Activated naive CD8-positive, alpha-beta T cell treated with anti-CD3 and anti-CD28 coated beads for 36 hours (primary cell): ENCODE results near the gene RAP2A. TPM values are rescaled to one million over a fixed set of nuclear protein-coding genes. Genes with fewer than 3 reads are reported as not detected.

Experiments used
- DNase-seq: peaks from one replicate; pipeline ENCODE4 v3.0.0; 2021
- H3K27ac Mint-ChIP-seq: one replicate; pipeline ENCODE4 v1.8.0; 2022; ENCODE audit warnings: mild to moderate bottlenecking, moderate library complexity, mixed read lengths
- H3K27me3 Mint-ChIP-seq: one replicate; pipeline ENCODE4 v1.8.0; 2022; ENCODE audit warnings: mild to moderate bottlenecking, mixed read lengths
- H3K36me3 Mint-ChIP-seq: one replicate; pipeline ENCODE4 v1.8.0; 2021; ENCODE audit warnings: mild to moderate bottlenecking, mixed read lengths
- H3K4me1 Mint-ChIP-seq: one replicate; pipeline ENCODE4 v1.8.0; 2021; ENCODE audit warnings: mixed read lengths
- H3K4me3 Mint-ChIP-seq: one replicate; pipeline ENCODE4 v1.8.0; 2022; ENCODE audit warnings: mild to moderate bottlenecking, moderate library complexity, mixed read lengths
- H3K9me3 Mint-ChIP-seq: one replicate; pipeline ENCODE4 v1.8.0; 2022; ENCODE audit warnings: mixed read lengths
- total RNA-seq, 2 experiments: library from RNA; stranded (reverse); gene quantifications; one replicate each; pipeline ENCODE4 v1.2.3, GENCODE V29; 2021

The RAP2A gene
- total RNA-seq, 2 experiments from 2014 or later: 16.2 to 18.6 TPM

DNA sequence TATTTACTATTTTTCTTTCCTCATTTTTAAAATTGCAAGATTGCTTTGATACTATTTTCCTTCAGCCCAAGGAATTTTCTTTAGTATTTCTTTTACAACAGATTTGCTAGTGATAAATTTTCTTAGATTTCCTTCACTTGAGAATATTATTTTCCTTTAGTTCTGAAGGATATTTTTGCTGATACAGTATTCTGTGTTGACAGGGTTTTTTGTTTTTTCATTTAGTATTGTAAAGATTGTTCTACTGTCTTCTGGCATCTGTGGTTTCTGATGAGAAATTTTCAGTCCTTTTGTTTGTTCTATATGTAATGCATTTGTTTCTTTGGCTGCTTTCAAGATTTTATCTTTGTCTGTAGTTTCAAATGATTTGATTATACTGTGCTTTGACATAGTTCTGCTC lies 20.7 kb downstream of the RAP2A start:
- Mint-ChIP-seq H3K27me3 (no peaks in the 10 kb centered on the region), H3K27ac (no peak overlapping the region), H3K4me1 (peaks cover 30% of the 10 kb centered on the region), H3K4me3 (no peak overlapping the region), H3K9me3 (peaks cover 23% of the 10 kb centered on the region), H3K36me3 (peaks cover 28% of the 10 kb centered on the region)
- no peak for DNase-seq

DNA sequence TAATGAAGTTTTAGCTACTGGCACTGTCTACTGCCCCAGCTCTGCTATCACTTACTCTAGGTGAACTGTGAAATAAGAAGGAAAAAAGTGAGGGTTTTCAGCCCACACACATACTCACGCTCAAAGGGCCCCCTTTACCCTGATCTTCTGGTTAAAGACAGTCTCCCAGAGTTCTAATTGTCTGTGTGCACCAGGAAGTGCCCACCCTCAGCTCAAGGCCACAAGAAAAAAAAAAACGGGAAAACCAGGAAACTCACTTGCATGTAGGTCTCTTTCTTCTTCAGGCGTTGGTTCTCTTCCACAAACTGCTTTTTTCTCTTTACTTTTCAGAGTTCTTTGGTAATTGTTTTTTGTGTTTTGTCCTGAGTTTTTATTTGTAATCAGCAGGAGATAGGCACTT lies 22.1 kb downstream of the RAP2A start:
- peaks cover 23% of the 10 kb centered on the region for H3K9me3 Mint-ChIP-seq
- peak overlapping the region; percentile 42 for H3K27ac Mint-ChIP-seq
- DNase-seq: no peak
- no peaks in the 10 kb centered on the region for H3K27me3 Mint-ChIP-seq
- no peak overlapping the region for H3K4me3 Mint-ChIP-seq
- H3K36me3 Mint-ChIP-seq: peaks cover 29% of the 10 kb centered on the region
- H3K4me1 Mint-ChIP-seq: peaks cover 43% of the 10 kb centered on the region

- H3K27me3 Mint-ChIP-seq: no peaks in the 10 kb centered on the region
- DNase-seq: no peak
- peaks cover 12% of the 10 kb centered on the region for H3K9me3 Mint-ChIP-seq
- no peak overlapping the region for H3K4me3 Mint-ChIP-seq
- peaks cover 25% of the 10 kb centered on the region for H3K36me3 Mint-ChIP-seq
- H3K4me1 Mint-ChIP-seq: peaks cover 46% of the 10 kb centered on the region
- H3K27ac Mint-ChIP-seq: peak overlapping the region; percentile 19
These were observed 25.3 kb downstream of the RAP2A start for GRCh38 chr13:97459215-97459777.

DNA sequence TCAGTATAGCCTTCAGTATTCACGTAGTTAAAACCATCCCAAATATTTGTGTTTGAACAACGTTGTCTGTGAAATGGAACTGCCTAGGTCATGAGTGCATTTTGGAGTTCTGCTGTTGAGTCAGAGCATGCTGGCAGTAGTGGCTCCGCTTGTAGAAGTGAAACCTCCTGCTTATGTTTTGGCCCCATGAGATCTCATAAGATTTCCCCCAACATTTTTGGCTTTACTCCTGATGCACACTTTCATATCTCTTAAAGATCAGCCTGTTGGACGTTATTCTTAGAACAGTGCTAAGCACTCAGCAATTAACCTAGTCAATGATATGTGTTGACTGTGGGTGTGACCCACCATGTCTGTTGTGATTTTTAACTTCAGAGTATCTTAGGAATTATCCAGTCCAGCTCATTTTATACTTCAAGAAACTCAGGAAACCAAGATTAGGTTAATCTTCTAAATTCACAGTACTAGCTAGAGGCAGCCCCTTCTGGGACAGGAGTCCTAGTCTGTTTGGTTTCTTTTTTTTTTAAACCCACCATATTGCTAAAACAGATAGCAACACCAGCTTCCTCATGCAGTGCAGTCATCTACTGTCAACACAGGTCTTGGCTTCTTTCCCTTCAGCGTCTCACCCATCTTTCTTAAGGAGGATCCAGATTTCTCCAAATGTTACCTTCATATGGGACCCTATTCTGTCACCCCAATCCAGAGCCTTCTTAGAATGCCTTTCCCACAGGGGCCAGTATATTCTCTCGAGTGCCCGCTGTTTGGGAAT lies 26.2 kb downstream of the RAP2A start:
- peak overlapping the region; percentile 73 for H3K27ac Mint-ChIP-seq
- H3K27me3 Mint-ChIP-seq: no peaks in the 10 kb centered on the region
- H3K4me1 Mint-ChIP-seq: peaks cover 45% of the 10 kb centered on the region
- peak overlapping the region; percentile 57 for H3K4me3 Mint-ChIP-seq
- H3K9me3 Mint-ChIP-seq: peaks cover 7% of the 10 kb centered on the region
- peaks cover 23% of the 10 kb centered on the region for H3K36me3 Mint-ChIP-seq
- DNase-seq: peak; percentile 12

DNA sequence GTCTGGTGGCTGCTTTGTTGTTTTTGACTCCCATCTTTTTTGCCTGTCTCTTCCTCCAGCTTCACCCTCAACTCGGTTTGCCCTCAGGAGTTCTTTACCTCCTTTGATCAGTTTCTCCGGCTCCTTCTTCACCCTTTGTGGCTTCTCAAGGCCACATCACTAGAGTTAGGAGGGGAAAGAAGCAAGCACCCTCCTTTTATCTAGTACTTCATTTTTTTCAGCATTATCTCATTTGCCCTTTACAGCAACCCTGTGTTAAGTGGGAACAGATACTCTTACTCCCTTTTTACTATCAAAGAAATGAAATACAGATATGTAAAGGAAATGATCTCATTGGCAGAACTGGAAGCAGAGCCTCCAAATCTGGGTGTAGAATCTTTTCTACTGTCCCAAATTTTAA lies 26.9 kb downstream of the RAP2A start:
- Mint-ChIP-seq H3K4me1 (peaks cover 38% of the 10 kb centered on the region), H3K27me3 (no peaks in the 10 kb centered on the region), H3K4me3 (peak overlapping the region; percentile 57), H3K36me3 (peaks cover 16% of the 10 kb centered on the region), H3K27ac (peak overlapping the region; percentile 73), H3K9me3 (no peaks in the 10 kb centered on the region)
- DNase-seq: no peak

- Mint-ChIP-seq H3K27me3 (no peaks in the 10 kb centered on the region), H3K27ac (no peak overlapping the region), H3K4me3 (no peak overlapping the region), H3K9me3 (no peaks in the 10 kb centered on the region), H3K4me1 (peaks cover 19% of the 10 kb centered on the region), H3K36me3 (peaks cover 9% of the 10 kb centered on the region)
- no peak for DNase-seq
These were observed 30.6 kb downstream of the RAP2A start for GRCh38 chr13:97464561-97464960.

- Mint-ChIP-seq H3K4me1 (peaks cover 1% of the 10 kb centered on the region), H3K27ac (no peak overlapping the region), H3K27me3 (no peaks in the 10 kb centered on the region), H3K9me3 (no peaks in the 10 kb centered on the region), H3K36me3 (peaks cover 7% of the 10 kb centered on the region), H3K4me3 (no peak overlapping the region)
- no peak for DNase-seq
These were observed 32.8 kb downstream of the RAP2A start for GRCh38 chr13:97466722-97467121.

GRCh38 chr13:97468331-97468730 lies 34.4 kb downstream of the RAP2A start:
- Mint-ChIP-seq H3K27me3 (no peaks in the 10 kb centered on the region), H3K27ac (no peak overlapping the region), H3K4me1 (peaks cover 1% of the 10 kb centered on the region), H3K36me3 (peaks cover 7% of the 10 kb centered on the region), H3K4me3 (no peak overlapping the region), H3K9me3 (no peaks in the 10 kb centered on the region)
- DNase-seq: no peak

DNA sequence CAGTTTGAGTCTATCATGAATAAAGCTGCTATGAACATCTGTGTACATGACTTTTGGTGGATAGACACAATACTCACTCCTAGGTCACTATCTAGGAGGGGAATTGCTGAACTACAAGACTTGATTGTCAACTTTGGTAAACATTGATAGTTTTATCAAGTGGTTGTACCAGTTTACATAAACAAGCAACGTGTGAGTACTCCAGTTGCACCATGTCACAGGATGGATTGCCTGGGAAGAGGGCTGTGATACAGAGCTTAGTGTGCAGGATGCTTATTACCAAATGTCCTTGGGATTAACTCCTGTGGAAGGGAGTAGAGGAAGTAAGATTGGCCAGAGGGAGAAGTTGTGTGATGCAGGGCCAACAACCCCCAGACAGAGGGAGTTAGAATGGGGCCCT lies 37.7 kb downstream of the RAP2A start:
- no peaks in the 10 kb centered on the region for H3K9me3 Mint-ChIP-seq
- H3K4me3 Mint-ChIP-seq: no peak overlapping the region
- no peak overlapping the region for H3K27ac Mint-ChIP-seq
- no peak for DNase-seq
- no peaks in the 10 kb centered on the region for H3K27me3 Mint-ChIP-seq
- no peaks in the 10 kb centered on the region for H3K36me3 Mint-ChIP-seq
- peaks cover under 1% of the 10 kb centered on the region for H3K4me1 Mint-ChIP-seq

GRCh38 chr13:97474349-97474980 lies 40.5 kb downstream of the RAP2A start:
- no peaks in the 10 kb centered on the region for H3K9me3 Mint-ChIP-seq
- H3K4me3 Mint-ChIP-seq: no peak overlapping the region
- no peak overlapping the region for H3K27ac Mint-ChIP-seq
- H3K36me3 Mint-ChIP-seq: no peaks in the 10 kb centered on the region
- H3K27me3 Mint-ChIP-seq: no peaks in the 10 kb centered on the region
- H3K4me1 Mint-ChIP-seq: no peaks in the 10 kb centered on the region
- no peak for DNase-seq

- Mint-ChIP-seq H3K9me3 (no peaks in the 10 kb centered on the region), H3K4me3 (no peak overlapping the region), H3K27ac (no peak overlapping the region), H3K4me1 (no peaks in the 10 kb centered on the region), H3K36me3 (no peaks in the 10 kb centered on the region), H3K27me3 (no peaks in the 10 kb centered on the region)
- no peak for DNase-seq
These were observed 41.0 kb downstream of the RAP2A start for GRCh38 chr13:97475011-97475410.

DNA sequence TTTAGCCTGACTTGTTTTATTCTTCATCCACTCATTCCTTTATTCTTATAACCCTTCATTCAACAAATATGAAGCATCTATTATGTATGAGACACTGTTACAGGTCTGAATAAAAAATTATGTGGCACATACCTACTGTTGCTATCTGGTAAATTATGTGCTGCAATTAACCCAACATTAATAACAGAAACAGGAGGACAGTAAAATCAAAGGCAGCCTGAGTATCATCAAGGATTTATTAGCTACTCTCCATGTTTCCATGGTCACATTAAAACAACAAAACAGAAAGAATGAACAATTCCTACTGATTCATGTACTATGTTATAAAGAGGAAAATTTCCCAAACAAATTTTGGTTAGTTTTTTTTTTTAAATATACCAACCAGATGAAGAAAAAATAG lies 43.9 kb downstream of the RAP2A start:
- DNase-seq: no peak
- no peaks in the 10 kb centered on the region for H3K4me1 Mint-ChIP-seq
- H3K4me3 Mint-ChIP-seq: no peak overlapping the region
- no peaks in the 10 kb centered on the region for H3K9me3 Mint-ChIP-seq
- H3K27ac Mint-ChIP-seq: no peak overlapping the region
- no peaks in the 10 kb centered on the region for H3K27me3 Mint-ChIP-seq
- no peaks in the 10 kb centered on the region for H3K36me3 Mint-ChIP-seq

DNA sequence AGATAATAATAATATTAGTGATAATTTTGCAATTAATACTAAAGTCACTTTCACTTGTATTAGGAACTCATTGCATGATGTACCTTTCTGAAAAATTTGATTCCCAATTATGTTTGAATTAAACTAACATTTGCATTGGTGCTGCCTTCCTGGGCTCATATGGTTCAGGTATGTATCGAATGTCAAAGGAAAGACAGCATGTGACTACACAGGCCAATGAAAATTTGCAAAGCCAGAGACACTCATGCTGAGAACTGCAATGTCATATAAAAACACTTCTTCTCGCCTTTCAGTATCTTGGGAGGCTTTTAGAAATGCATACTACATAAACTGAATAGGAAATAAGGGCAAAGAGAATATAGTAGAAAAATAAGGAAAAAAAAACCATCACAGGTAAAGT lies 44.3 kb downstream of the RAP2A start:
- H3K4me3 Mint-ChIP-seq: no peak overlapping the region
- no peaks in the 10 kb centered on the region for H3K36me3 Mint-ChIP-seq
- no peaks in the 10 kb centered on the region for H3K27me3 Mint-ChIP-seq
- H3K27ac Mint-ChIP-seq: no peak overlapping the region
- H3K4me1 Mint-ChIP-seq: no peaks in the 10 kb centered on the region
- no peaks in the 10 kb centered on the region for H3K9me3 Mint-ChIP-seq
- no peak for DNase-seq

DNA sequence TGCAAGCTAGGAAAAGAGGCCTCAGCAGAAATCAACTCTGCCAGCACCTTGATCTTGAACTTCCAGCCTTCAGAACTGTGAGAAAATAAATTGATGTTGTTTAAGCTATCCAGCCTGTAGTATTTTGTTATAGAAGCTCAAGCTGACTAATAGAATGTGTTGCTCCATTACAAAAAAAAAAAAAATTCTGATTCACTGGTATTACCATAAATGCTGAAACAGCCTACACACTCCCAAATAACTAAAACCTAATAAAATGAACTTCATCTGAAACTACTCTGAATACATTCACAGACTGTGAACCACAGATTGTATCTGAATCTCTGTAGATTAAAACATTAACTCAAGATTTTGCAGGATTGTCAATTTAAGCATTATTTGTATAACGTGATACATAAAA lies 49.5 kb downstream of the RAP2A start:
- H3K27ac Mint-ChIP-seq: no peak overlapping the region
- no peaks in the 10 kb centered on the region for H3K36me3 Mint-ChIP-seq
- H3K9me3 Mint-ChIP-seq: no peaks in the 10 kb centered on the region
- no peaks in the 10 kb centered on the region for H3K4me1 Mint-ChIP-seq
- DNase-seq: no peak
- H3K4me3 Mint-ChIP-seq: no peak overlapping the region
- no peaks in the 10 kb centered on the region for H3K27me3 Mint-ChIP-seq

DNA sequence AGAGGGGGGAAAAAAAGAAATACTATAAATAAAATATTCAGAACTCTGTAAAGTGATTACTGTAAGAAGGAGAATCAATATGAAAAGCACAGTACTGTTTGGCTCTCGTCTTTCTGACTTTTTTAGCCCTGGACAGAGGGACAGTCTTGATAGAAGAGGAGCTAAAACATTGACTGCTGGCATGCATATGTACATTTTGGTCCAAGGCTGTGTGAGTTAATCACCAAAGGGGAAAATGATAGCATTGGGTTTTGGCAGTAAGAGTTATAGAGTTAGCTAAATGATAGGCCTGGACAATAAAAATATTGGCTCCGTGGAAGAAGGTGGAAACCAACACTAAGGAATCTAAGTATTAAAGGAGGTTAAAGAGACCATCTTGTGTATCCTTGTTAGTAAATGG lies 50.3 kb downstream of the RAP2A start:
- Mint-ChIP-seq H3K4me1 (no peaks in the 10 kb centered on the region), H3K27me3 (no peaks in the 10 kb centered on the region), H3K27ac (no peak overlapping the region), H3K9me3 (no peaks in the 10 kb centered on the region), H3K36me3 (no peaks in the 10 kb centered on the region), H3K4me3 (no peak overlapping the region)
- no peak for DNase-seq

DNA sequence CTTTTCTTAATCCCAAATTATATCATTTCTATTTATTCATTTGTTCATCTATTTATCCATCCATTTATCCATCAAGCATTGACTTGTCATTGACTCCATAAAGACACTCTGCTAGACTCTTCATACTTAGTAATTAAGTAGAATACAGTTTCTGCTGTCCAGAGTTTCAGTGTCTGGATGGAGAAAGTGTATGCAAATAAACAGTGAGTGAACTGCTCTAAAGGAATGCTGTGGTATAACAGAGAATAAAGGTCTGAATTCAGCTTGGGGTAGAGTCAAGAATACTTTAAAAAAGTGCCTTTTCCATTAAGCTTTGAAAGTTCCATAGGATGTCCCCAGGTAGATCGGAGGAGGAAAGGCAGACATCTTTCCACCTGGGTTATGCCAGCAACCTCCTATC lies 51.4 kb downstream of the RAP2A start:
- no peaks in the 10 kb centered on the region for H3K4me1 Mint-ChIP-seq
- H3K27ac Mint-ChIP-seq: no peak overlapping the region

More for the DNA sequence above, 51.4 kb downstream of the RAP2A start:
- Mint-ChIP-seq H3K36me3 (no peaks in the 10 kb centered on the region), H3K9me3 (no peaks in the 10 kb centered on the region), H3K4me3 (no peak overlapping the region), H3K27me3 (no peaks in the 10 kb centered on the region)
- no peak for DNase-seq
